ENCODE measurements around the gene EDEM2.

DNA sequence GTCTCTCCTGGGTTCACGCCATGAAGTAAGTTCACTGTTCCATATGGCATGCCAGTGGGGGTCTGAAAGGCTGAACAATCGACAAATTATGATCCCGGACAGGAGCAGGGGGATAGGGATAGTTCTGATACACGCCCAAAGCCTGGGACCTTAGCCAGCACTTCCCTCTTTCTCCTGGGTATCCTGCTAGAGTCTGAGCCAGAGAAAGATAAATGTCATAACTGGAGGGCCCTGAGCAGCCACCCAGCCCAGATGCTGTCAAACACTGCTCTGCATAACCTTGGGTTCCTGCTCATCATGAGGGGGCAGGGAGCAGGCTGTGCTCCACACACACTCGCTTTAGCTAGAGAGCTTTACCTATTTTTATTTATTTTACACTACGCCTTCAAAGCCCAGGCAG lies 12.3 kb downstream of the EDEM2 start:
- TF ChIP-seq TAF1 (IDR thresholded peaks at IDR 0.05; ENCODE audit: borderline replicate concordance, insufficient read depth, low read length), result no peak
- TF ChIP-seq POLR2AphosphoS5 (IDR thresholded peaks at IDR 0.05; ENCODE audit: low read depth, low read length), result no peak
- no peak for TF ChIP-seq REST (IDR thresholded peaks at IDR 0.05; ENCODE audit: insufficient read depth in 1 of 2, low read depth in 2 of 2, low read length in 2 of 2)
- TF ChIP-seq SIN3A (IDR thresholded peaks at IDR 0.05; ENCODE audit: borderline replicate concordance, insufficient read depth, low read length), result no peak
